K562 (cell line): Measurements from ENCODE around the gene LRRTM4. TPM values are rescaled to one million over a fixed set of nuclear protein-coding genes. Genes with fewer than 3 reads are reported as not detected.

ENCODE experiments used
- ATAC-seq: fragments of 200-7000 bp; cut with Tn5 transposase; 3 replicates; pipeline ENCODE4 v1.9.1; 2020; ENCODE audit warnings: moderate library complexity
- BruUV-seq: library from RNA; stranded (reverse); fragments of 400-500 nt; replicated peaks from 2 replicates; lab custom pipeline; 2021; lab: Mats Ljungman, UMichigan
- CTCF ChIA-PET: fragments of 300-600 bp; formaldehyde crosslinking; extraction: SDS; loops from one replicate; lab custom pipeline; 2021; ENCODE audit warnings: low intra/inter-chr PET ratio; lab: Yijun Ruan, JAX
- POLR2A ChIA-PET: fragments of 300-600, 350-650 bp; sonication (Branson Sonifier 250); formaldehyde crosslinking; extraction: SDS; loops from one replicate; lab custom pipeline; 2021; ENCODE audit warnings: antibody characterized with exemption, inconsistent platforms; lab: Yijun Ruan, JAX
- DNase-seq, 4 experiments: peaks; one replicate each; pipeline versions ENCODE4 v3.0.0 to v3.0.0-alpha.2; 2011 to 2018; ENCODE audit warnings: low spot score in 3 of 4, mixed read lengths in 3 of 4; ENCODE audit errors: extremely low read depth in 1 of 4
- FAIRE-seq: peaks from 2 replicates; lab custom pipeline; 2011; peaks lifted over from hg19 to GRCh38; lab: Jason Lieb, UNC
- H2AFZ ChIP-seq: 2 replicates; pipeline ENCODE4 v1.6.0; 2011; ENCODE audit warnings: low read depth, low read length, control low read depth, inconsistent platforms
- H3K27ac ChIP-seq: fragments of 200-600 bp; 3 replicates; pipeline ENCODE4 v1.8.0; 2011; ENCODE audit warnings: low read depth, mild to moderate bottlenecking, control low read depth, inconsistent platforms, low read length, moderate library complexity, mixed read lengths; ENCODE audit errors: extremely low read depth
- H3K27me3 ChIP-seq, 2 experiments: fragments of 300-600 bp in 1 of 2; 2 replicates in 1 of 2; 3 replicates in 1 of 2; pipeline versions ENCODE4 v1.6.0 to v1.8.0; 2011; ENCODE audit warnings: inconsistent platforms in 2 of 2, low read length in 2 of 2, mild to moderate bottlenecking in 1 of 2, mixed read lengths in 1 of 2, moderate library complexity in 1 of 2; ENCODE audit not compliant: control insufficient read depth in 2 of 2, insufficient read depth in 2 of 2
- H3K36me3 ChIP-seq: fragments of 300-600 bp; 3 replicates; pipeline ENCODE4 v1.8.0; 2011; ENCODE audit warnings: mild to moderate bottlenecking, low read length, inconsistent platforms; ENCODE audit not compliant: control insufficient read depth, insufficient read depth
- H3K4me1 ChIP-seq, 2 experiments: fragments of 200-600 bp in 1 of 2; replicated peaks in 1 of 2; 2 replicates in 1 of 2; 3 replicates in 1 of 2; pipeline versions ENCODE4 v1.5.1 to v1.8.0; 2011; ENCODE audit warnings: inconsistent platforms in 2 of 2, low read length in 2 of 2, mild to moderate bottlenecking in 1 of 2, mixed read lengths in 1 of 2, moderate library complexity in 1 of 2; ENCODE audit not compliant: control insufficient read depth in 2 of 2, insufficient read depth in 2 of 2
- H3K4me2 ChIP-seq: 2 replicates; pipeline ENCODE4 v1.6.1; 2011; ENCODE audit warnings: low read length, control low read depth, inconsistent platforms, mixed read lengths; ENCODE audit not compliant: insufficient read depth
- H3K4me3 ChIP-seq: fragments of 200-600 bp; sonication (generic), shearing (Covaris generic); 2 replicates; pipeline ENCODE4 v1.5.1; 2016; ENCODE audit warnings: control low read depth, inconsistent platforms
- H3K79me2 ChIP-seq: fragments of 200-600 bp; 3 replicates; pipeline ENCODE4 v1.8.0; 2011; ENCODE audit warnings: low read length, inconsistent platforms; ENCODE audit not compliant: control insufficient read depth, insufficient read depth
- H3K9ac ChIP-seq, 2 experiments: 2 replicates each; pipeline versions ENCODE4 v1.6.0 to v1.6.1; 2011; ENCODE audit warnings: low read depth in 2 of 2, low read length in 2 of 2, control low read depth in 1 of 2, inconsistent platforms in 1 of 2, mild to moderate bottlenecking in 1 of 2, mixed read lengths in 1 of 2; ENCODE audit not compliant: insufficient read depth in 1 of 2
- H3K9me1 ChIP-seq: one replicate; pipeline ENCODE4 v1.6.0; 2011; ENCODE audit warnings: inconsistent platforms, mild to moderate bottlenecking, low read length, moderate library complexity; ENCODE audit not compliant: control insufficient read depth, insufficient read depth
- H3K9me3 ChIP-seq: replicated peaks from 2 replicates; pipeline ENCODE4 v1.5.1; 2011; ENCODE audit warnings: low read depth, low read length, inconsistent platforms; ENCODE audit not compliant: control insufficient read depth, insufficient read depth
- H4K20me1 ChIP-seq: replicated peaks from 2 replicates; pipeline ENCODE4 v1.6.1; 2011; ENCODE audit warnings: low read length, inconsistent platforms, mixed read lengths; ENCODE audit not compliant: control insufficient read depth, insufficient read depth
- CCAR2 ChIP-seq: fragments of 200-400 bp; formaldehyde crosslinking; IDR thresholded peaks from 2 replicates; pipeline ENCODE4 v1.6.1; 2017; ENCODE audit warnings: mild to moderate bottlenecking, low read depth, low read length
- ILK ChIP-seq: fragments of 450-650 bp; IDR thresholded peaks from 2 replicates; pipeline ENCODE4 v1.6.1; 2016; ENCODE audit warnings: missing genetic modification characterization, low read depth, mild to moderate bottlenecking, missing compliant biosample characterization, moderate library complexity, borderline replicate concordance
- ZNF347 ChIP-seq: fragments of 450-650 bp; formaldehyde crosslinking; IDR thresholded peaks from 2 replicates; pipeline ENCODE4 v1.4.0; 2020; ENCODE audit warnings: low read depth, mild to moderate bottlenecking, moderate library complexity
- WGBS: fragments of 100-300 bp; shearing (Covaris generic); methylation state at CpG from one replicate; pipeline ENCODE4 v1.1.6; 2016; ENCODE audit warnings: low coverage, mixed read lengths; ENCODE audit not compliant: insufficient coverage; ENCODE audit errors: missing lambda C conversion rate; 5-methylcytosine and 5-hydroxymethylcytosine counted together
- in situ Hi-C: fragments of 300-500 bp; cut with MboI; formaldehyde crosslinking; loops from 4 replicates; pipeline ENCODE4 v1.15.0; 2018; ENCODE audit warnings: inconsistent platforms, mixed read lengths
- intact Hi-C: fragments of 100-400 bp; cut with micrococcal nuclease; formaldehyde crosslinking; loops from 2 replicates; pipeline ENCODE4 v1.14.2; 2022
- polyA plus RNA-seq, 8 experiments: library from polyadenylated mRNA; depleted of rRNA in 4 of 8; stranded (reverse) in 5 of 8; unstranded in 3 of 8; fragments of >200 nt; fragmentation: Nextera tagmentation in 2 of 8; fragmentation: Illumina TruSeq in 1 of 8; extraction: Ambion mirVana in 2 of 8; extraction: Trizol in 1 of 8; gene quantifications; 2 replicates each; pipeline versions ENCODE4 v1.2.1 to v1.2.3, GENCODE V29; 2011 to 2014; ENCODE audit warnings: inconsistent platforms in 1 of 8, missing spikeins in 1 of 8
- total RNA-seq, 7 experiments: library from RNA; depleted of rRNA in 6 of 7; stranded (reverse); fragments of >200 nt in 6 of 7; fragmentation: Illumina TruSeq in 2 of 7; extraction: Trizol in 2 of 7; gene quantifications; 2 replicates each; pipeline versions ENCODE4 v1.2.1 to v1.2.3, GENCODE V29; 2011 to 2021; ENCODE audit warnings: low replicate concordance in 1 of 7
- TF ChIP-seq, protein P1 (sequence below): fragments of 450-650 bp; IDR thresholded peaks from 2 replicates; pipeline ENCODE4 v1.6.1; 2016; ENCODE audit warnings: mild to moderate bottlenecking

The LRRTM4 gene
- total and polyA plus RNA-seq, 9 of the 15 experiments (the other 6 are each of a cell fraction or from before 2014, with no cell fraction given): 0.04 TPM; not detected in 6

- in situ Hi-C loops: no loop called here
- no peak overlapping the region for H3K4me3 ChIP-seq
- DNase-seq: no peak
- ATAC-seq: no peak
- no peak overlapping the region for H3K9ac ChIP-seq
- H3K27ac ChIP-seq: no peak overlapping the region
- intact Hi-C loops: no loop called here
- BruUV-seq: no TSS peak
- no peaks in the 10 kb centered on the region for H4K20me1 ChIP-seq
- no peaks in the 10 kb centered on the region for H3K4me1 ChIP-seq
- H3K36me3 ChIP-seq: no peaks in the 10 kb centered on the region
- H3K9me1 ChIP-seq: no peaks in the 10 kb centered on the region
- H3K79me2 ChIP-seq: no peaks in the 10 kb centered on the region
- no peak overlapping the region for H3K4me2 ChIP-seq
- no peak for FAIRE-seq
- no peak overlapping the region for H2AFZ ChIP-seq
- ChIA-PET CTCF (no interaction called here), POLR2A (no interaction called here)
- 2% methylated on average over 3 of the region's 3 CpGs for WGBS
- H3K9me3 ChIP-seq: no peaks in the 10 kb centered on the region
- H3K27me3 ChIP-seq: no peaks in the 10 kb centered on the region
- TF ChIP-seq CCAR2 (no peak), ZNF347 (CRISPR knock-in tag) (no peak), ILK (tag) (no peak)
- TF ChIP-seq, protein P1, sequence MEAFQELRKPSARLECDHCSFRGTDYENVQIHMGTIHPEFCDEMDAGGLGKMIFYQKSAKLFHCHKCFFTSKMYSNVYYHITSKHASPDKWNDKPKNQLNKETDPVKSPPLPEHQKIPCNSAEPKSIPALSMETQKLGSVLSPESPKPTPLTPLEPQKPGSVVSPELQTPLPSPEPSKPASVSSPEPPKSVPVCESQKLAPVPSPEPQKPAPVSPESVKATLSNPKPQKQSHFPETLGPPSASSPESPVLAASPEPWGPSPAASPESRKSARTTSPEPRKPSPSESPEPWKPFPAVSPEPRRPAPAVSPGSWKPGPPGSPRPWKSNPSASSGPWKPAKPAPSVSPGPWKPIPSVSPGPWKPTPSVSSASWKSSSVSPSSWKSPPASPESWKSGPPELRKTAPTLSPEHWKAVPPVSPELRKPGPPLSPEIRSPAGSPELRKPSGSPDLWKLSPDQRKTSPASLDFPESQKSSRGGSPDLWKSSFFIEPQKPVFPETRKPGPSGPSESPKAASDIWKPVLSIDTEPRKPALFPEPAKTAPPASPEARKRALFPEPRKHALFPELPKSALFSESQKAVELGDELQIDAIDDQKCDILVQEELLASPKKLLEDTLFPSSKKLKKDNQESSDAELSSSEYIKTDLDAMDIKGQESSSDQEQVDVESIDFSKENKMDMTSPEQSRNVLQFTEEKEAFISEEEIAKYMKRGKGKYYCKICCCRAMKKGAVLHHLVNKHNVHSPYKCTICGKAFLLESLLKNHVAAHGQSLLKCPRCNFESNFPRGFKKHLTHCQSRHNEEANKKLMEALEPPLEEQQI: no peak
Observed at GRCh38 chr2:76826691-76827090, 695.5 kb downstream of the LRRTM4 start.
